Suppressor macrophage treated with lipopolysaccharide for 4 hours (primary cell): ENCODE results near the gene GAS1.

Experiments
- DNase-seq: peaks from one replicate; pipeline ENCODE4 v3.0.0-alpha.2; 2020

Gene GAS1

DNA sequence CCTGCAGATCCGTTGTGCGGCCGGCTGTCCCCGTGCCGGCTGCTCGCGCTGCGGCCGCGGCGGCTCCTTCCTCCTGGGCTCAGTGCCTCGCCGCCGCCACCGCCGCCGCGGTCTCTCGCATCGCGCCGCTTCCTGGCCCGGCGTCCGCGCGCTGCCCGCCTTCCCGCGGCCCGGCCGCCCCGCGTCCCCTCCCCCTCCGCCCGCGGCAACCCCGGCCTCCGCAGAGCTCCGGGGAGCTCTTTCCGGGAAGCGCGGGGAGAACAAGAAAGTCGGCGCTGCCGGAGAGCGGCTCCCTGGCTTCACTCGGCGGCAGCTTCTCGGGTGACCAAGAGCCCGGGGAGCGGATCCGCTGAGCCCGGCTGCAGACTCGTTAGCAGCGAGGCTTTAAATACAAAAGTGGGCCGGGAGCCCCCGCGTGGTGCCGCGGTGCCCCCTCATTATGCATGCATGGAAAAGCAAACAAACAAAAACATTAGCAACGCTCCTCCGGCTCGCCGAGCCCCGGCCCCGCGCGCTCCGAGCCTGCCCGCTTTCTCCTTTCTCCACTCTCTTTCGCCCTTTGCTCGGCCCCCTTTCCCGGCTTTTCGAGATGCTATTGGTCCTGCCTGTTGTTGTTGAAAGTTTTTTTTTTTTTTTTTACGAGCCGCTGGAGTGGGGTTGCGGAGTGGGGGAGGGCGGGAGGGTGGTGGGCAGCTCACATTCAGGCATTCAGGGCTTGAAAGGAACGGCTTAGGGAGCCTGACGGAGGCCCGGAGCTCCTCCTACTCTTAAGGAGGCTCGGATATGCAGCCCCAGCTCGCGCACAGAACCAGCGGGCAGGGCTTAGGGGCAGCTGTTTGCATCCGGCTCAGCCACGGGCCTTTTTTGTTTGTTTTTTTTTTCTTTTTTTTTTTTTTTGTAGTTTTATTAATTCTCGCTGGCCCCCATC is at the start of gene GAS1:
GAS1 (minus strand) TSS at position 361 of the 928 bp plus-strand sequence. CDS start 727 bp downstream, outside the sequence.
- peak; percentile 67 for DNase-seq

DNA sequence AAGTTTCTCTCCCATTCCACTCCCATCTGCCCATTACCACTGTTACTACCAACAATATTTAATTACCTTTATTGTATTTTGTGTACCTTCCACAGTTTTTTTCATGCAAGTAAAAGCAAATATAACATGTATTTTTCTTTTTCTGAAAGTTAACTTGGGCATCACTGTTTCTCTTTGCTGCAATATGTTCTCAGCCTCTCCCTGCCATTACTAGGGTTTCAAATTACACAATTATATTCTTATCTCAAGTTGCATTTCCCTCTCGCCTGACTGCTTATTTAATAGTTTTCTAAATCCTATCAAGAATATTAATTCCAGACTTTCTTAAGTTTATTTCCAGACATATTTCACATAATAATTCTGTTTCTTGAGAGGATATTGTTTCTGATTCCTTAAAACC is 46.9 kb upstream of the GAS1 start:
- no peak for DNase-seq

DNA sequence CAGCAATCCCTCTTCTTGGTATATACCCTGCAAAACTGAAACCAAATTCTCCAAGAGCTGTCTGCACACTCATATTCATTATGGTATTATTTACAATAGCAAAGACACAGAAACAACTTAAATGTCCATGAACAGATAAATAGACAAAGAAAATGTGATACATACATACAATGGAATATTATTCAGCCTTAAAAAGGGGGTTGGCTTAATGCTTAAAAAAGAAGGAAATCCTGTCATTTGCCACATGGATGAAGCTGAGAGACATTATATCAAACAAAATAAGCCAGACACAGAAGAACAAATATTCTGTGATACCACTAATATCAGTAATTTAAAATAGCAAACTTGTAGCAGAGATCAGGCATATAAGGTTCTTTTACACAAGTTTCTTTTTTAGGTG is 46.5 kb upstream of the GAS1 start:
- no peak for DNase-seq

- DNase-seq: no peak
These were observed 43.8 kb upstream of the GAS1 start for GRCh38 chr9:86991077-86991476.

- no peak for DNase-seq
These were observed 43.0 kb upstream of the GAS1 start for GRCh38 chr9:86990290-86990689.

GRCh38 chr9:86987900-86988299 is 40.6 kb upstream of the GAS1 start:
- DNase-seq: no peak

- DNase-seq: no peak
These were observed 37.9 kb upstream of the GAS1 start for GRCh38 chr9:86985132-86985647.

DNA sequence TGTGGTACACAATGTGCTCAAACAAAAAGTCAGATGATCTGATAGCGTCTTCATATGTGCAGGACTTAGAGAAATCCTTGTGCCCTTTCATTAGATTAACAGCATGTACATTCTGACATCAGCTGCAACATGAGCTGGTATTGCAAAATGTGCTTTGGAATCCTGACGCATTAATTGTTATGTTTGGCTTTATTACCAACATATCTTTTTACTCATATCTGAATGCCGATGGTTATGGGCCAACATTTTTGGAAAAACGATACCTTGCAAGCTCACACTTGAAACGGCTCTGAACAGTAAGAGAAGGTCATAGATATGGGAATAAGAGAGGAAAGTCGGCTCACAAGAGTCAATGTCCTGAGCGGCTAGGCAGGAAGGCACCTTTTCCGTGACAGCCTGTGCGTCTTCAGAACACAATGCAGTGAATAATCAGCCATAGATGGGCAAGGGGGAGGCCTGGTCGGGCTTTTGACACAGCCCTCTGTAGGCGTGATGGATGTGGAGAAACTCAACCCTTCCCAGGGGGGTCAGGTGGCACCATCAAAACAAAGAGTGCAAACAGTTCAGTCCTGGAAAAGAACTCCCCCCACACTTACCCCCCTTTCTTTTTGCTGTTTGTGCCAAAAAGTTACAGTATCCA is 36.4 kb upstream of the GAS1 start:
- DNase-seq: no peak

GRCh38 chr9:86983249-86983619 is 35.9 kb upstream of the GAS1 start:
- no peak for DNase-seq

- no peak for DNase-seq
These were observed 33.5 kb upstream of the GAS1 start for GRCh38 chr9:86980802-86981201.

DNA sequence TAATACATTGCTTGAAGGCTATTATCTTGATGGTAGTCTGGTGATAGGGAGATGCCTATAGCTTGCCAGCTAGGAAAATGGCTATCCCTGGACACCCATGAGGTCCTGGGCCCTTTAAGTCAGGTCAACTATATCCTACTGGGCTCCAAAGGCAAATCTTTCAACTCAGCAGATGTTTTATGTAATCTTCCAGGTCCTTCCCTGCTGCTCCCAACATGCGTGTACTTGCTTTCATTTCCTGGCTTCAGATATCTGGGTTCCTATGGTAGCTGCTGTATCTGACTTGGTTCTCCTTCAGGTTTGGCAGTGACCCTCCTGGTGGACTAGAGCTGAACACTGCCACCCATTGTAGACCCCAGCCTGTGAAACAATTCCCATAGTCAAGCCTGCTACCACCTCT is 32.4 kb upstream of the GAS1 start:
- DNase-seq: no peak

GRCh38 chr9:86978922-86979474 is 31.7 kb upstream of the GAS1 start:
- no peak for DNase-seq

GRCh38 chr9:86978413-86978812 is 31.1 kb upstream of the GAS1 start:
- DNase-seq: no peak

GRCh38 chr9:86977205-86977835 is 30.0 kb upstream of the GAS1 start:
- no peak for DNase-seq

DNA sequence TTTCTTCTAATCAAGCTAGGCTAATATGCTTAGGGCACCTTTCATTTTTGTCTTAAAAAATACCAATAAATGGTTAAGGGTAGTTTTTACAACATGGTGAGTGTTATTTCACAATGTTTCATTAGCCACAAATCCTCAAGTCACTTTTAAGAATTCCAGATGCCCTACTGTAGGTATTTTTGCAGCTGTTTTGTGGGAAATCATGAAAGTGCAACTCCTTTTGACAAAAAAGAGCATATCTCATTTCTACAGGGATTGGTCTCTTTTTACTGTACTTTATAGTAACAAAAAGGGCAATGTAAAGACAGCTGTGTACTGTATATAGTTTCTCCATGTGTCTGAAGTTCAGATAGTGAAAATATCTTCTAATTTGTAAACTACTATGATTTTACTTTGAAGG is 28.3 kb upstream of the GAS1 start:
- DNase-seq: no peak

GRCh38 chr9:86975036-86975435 is 27.7 kb upstream of the GAS1 start:
- DNase-seq: no peak

GRCh38 chr9:86974421-86974820 is 27.1 kb upstream of the GAS1 start:
- no peak for DNase-seq

DNA sequence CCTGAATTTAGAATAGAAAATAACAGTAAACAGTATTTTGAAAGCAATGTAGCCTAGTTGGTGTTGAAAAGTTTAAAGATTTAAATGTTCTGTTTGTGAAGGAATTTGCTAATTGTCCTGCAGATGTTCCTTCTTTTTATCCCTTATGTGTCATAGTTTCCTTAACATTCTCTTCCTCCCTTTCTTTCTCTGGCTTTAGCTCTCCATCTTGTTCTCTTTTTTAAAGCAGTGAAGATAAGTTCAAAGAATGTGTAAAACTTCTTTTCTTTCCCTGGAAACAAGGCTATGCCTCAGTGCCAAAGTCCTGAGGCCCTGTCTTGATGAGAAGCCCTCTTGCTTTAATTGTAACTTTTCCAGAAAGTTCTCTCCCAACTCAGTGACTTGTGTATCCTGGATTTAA is 24.4 kb upstream of the GAS1 start:
- DNase-seq: no peak

DNA sequence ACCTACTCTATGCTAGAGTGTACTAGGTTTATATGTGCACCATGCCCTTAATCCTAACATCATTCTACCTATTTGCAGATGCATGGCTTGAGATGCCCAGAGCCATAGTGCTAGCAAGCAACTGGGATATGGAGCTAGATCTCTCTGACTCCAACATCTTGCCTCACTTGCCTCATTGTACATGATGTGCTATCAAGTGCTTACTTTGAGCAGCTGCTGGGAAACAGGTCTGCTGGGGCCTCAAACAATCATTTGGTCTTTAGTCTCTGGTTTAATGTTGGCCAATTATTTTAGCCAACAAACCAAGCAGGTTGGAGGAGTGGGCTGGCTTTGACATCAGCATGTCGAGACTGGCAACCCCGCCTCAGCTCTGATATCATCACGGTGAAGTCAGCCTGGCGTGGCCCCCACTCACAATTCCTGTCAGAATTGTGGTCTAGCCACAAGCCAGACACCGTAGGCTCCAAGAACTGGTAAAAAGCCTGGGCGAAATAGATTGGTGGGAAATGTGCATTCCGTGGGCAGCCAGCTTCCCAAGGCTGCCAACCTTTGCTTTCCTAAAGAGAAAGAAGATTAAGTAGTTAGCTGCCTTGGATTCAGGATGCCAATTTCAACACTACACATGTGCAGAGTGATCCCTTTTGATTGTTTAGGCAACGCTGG is 21.1 kb upstream of the GAS1 start:
- DNase-seq: no peak

- no peak for DNase-seq
These were observed 19.7 kb upstream of the GAS1 start for GRCh38 chr9:86966852-86967511.

- no peak for DNase-seq
These were observed 18.5 kb upstream of the GAS1 start for GRCh38 chr9:86965636-86966395.
